ES-I3 (cell line): Measurements from ENCODE around the gene FBXO33.
A peak's percentile ranks its signal among the peaks of the same experiment; 100 is the strongest.

Experiments
- H3K36me3 ChIP-seq: 2 replicates; pipeline ENCODE4 v1.6.1; 2013; ENCODE audit warnings: mild to moderate bottlenecking, low read length, control low read depth, moderate library complexity; ENCODE audit not compliant: insufficient read depth
- H3K4me1 ChIP-seq: 2 replicates; pipeline ENCODE4 v1.6.1; 2013; ENCODE audit warnings: mild to moderate bottlenecking, control low read depth, low read length; ENCODE audit not compliant: insufficient read depth
- H3K9ac ChIP-seq: 2 replicates; pipeline ENCODE4 v1.6.1; 2013; ENCODE audit warnings: low read depth, mild to moderate bottlenecking, low read length, moderate library complexity
- H3K9me3 ChIP-seq: 2 replicates; pipeline ENCODE4 v1.6.1; 2013; ENCODE audit warnings: mild to moderate bottlenecking, low read length, moderate library complexity; ENCODE audit not compliant: control insufficient read depth, insufficient read depth

FBXO33 gene

GRCh38 chr14:39441805-39442204, 9.6 kb upstream of the FBXO33 start:
- no peaks in the 10 kb centered on the region; the same call in none of the 2 replicates for H3K9me3 ChIP-seq
- no peaks in the 10 kb centered on the region for H3K36me3 ChIP-seq
- H3K4me1 ChIP-seq = no peaks in the 10 kb centered on the region
- H3K9ac ChIP-seq = no peak overlapping the region

- Histone ChIP-seq H3K9ac (no peak overlapping the region), H3K9me3 (no peaks in the 10 kb centered on the region; the same call in none of the 2 replicates), H3K36me3 (no peaks in the 10 kb centered on the region), H3K4me1 (no peaks in the 10 kb centered on the region)
These were observed 8.7 kb upstream of the FBXO33 start for GRCh38 chr14:39440975-39441374.

GRCh38 chr14:39435241-39435640, 3.0 kb upstream of the FBXO33 start:
- H3K36me3 ChIP-seq = no peaks in the 10 kb centered on the region
- no peaks in the 10 kb centered on the region for H3K4me1 ChIP-seq
- H3K9me3 ChIP-seq = no peaks in the 10 kb centered on the region
- no peak overlapping the region for H3K9ac ChIP-seq

GRCh38 chr14:39434401-39434800, 2.2 kb upstream of the FBXO33 start:
- no peaks in the 10 kb centered on the region; the same call in 1 of the 2 replicates for H3K4me1 ChIP-seq
- H3K9me3 ChIP-seq = no peaks in the 10 kb centered on the region
- no peaks in the 10 kb centered on the region for H3K36me3 ChIP-seq
- no peak overlapping the region for H3K9ac ChIP-seq

- H3K36me3 ChIP-seq = no peaks in the 10 kb centered on the region
- peak overlapping the region; percentile 84 for H3K9ac ChIP-seq
- H3K9me3 ChIP-seq = no peaks in the 10 kb centered on the region
- no peaks in the 10 kb centered on the region; the same call in 1 of the 2 replicates for H3K4me1 ChIP-seq
These were observed 1.2 kb upstream of the FBXO33 start for GRCh38 chr14:39433452-39433813.

- no peaks in the 10 kb centered on the region for H3K9me3 ChIP-seq
- no peaks in the 10 kb centered on the region; the same call in 1 of the 2 replicates for H3K4me1 ChIP-seq
These were observed 602 bp upstream of the FBXO33 start for GRCh38 chr14:39432619-39433451.

GRCh38 chr14:39431416-39432178, 636 bp downstream of the FBXO33 start:
- H3K4me1 ChIP-seq = peaks cover 4% of the 10 kb centered on the region; the same call in 1 of the 2 replicates
- H3K9me3 ChIP-seq = no peaks in the 10 kb centered on the region
- H3K9ac ChIP-seq = peak overlapping the region; percentile 81
- H3K36me3 ChIP-seq = no peaks in the 10 kb centered on the region

More at GRCh38 chr14:39432619-39433451, 602 bp upstream of the FBXO33 start:
- Histone ChIP-seq H3K36me3 (no peaks in the 10 kb centered on the region), H3K9ac (peak overlapping the region; percentile 84)

- H3K9me3 ChIP-seq = no peaks in the 10 kb centered on the region
- peaks cover 4% of the 10 kb centered on the region; the same call in 1 of the 2 replicates for H3K4me1 ChIP-seq
- H3K36me3 ChIP-seq = no peaks in the 10 kb centered on the region
- peak overlapping the region; percentile 81; the same call in 1 of the 2 replicates for H3K9ac ChIP-seq
These were observed 1.3 kb downstream of the FBXO33 start for GRCh38 chr14:39430762-39431415.

GRCh38 chr14:39428118-39428517, 4.1 kb downstream of the FBXO33 start:
- Histone ChIP-seq H3K36me3 (no peaks in the 10 kb centered on the region), H3K4me1 (peaks cover 4% of the 10 kb centered on the region; the same call in 1 of the 2 replicates), H3K9me3 (no peaks in the 10 kb centered on the region), H3K9ac (no peak overlapping the region)

- Histone ChIP-seq H3K9me3 (no peaks in the 10 kb centered on the region), H3K9ac (no peak overlapping the region), H3K36me3 (no peaks in the 10 kb centered on the region), H3K4me1 (peaks cover 4% of the 10 kb centered on the region; the same call in 1 of the 2 replicates)
These were observed 5.6 kb downstream of the FBXO33 start for GRCh38 chr14:39426605-39427004.

GRCh38 chr14:39425947-39426346, 6.3 kb downstream of the FBXO33 start:
- H3K4me1 ChIP-seq = peaks cover 4% of the 10 kb centered on the region; the same call in 1 of the 2 replicates
- H3K9ac ChIP-seq = no peak overlapping the region
- H3K9me3 ChIP-seq = no peaks in the 10 kb centered on the region
- no peaks in the 10 kb centered on the region for H3K36me3 ChIP-seq

- H3K4me1 ChIP-seq = 0 out of 2 replicates have a peak, but pooled peaks cover 4% of the 10 kb centered on the region
These were observed 8.4 kb downstream of the FBXO33 start for GRCh38 chr14:39423793-39424192.

GRCh38 chr14:39422243-39422642, 10.0 kb downstream of the FBXO33 start:
- Histone ChIP-seq H3K9me3 (no peaks in the 10 kb centered on the region), H3K9ac (no peak overlapping the region), H3K4me1 (0 out of 2 replicates have a peak, but pooled peaks cover 4% of the 10 kb centered on the region), H3K36me3 (no peaks in the 10 kb centered on the region)

More at GRCh38 chr14:39423793-39424192, 8.4 kb downstream of the FBXO33 start:
- Histone ChIP-seq H3K36me3 (no peaks in the 10 kb centered on the region), H3K9me3 (no peaks in the 10 kb centered on the region), H3K9ac (no peak overlapping the region)

- H3K36me3 ChIP-seq = no peaks in the 10 kb centered on the region
- H3K4me1 ChIP-seq = no peaks in the 10 kb centered on the region
- no peak overlapping the region for H3K9ac ChIP-seq
- H3K9me3 ChIP-seq = peaks cover 7% of the 10 kb centered on the region
These were observed 13.0 kb downstream of the FBXO33 start for GRCh38 chr14:39419272-39419671.
